Skeletal muscle satellite cell (primary cell): ENCODE data around the gene MAGEF1.

ENCODE experiments used
- H3K27me3 ChIP-seq: 2 replicates; pipeline ENCODE4 v1.7.0; 2013; ENCODE audit warnings: low read length; ENCODE audit not compliant: control insufficient read depth, insufficient read depth
- H3K36me3 ChIP-seq: 2 replicates; pipeline ENCODE4 v1.7.0; 2013; ENCODE audit warnings: mild to moderate bottlenecking, control low read depth, low read length; ENCODE audit not compliant: insufficient read depth
- H3K4me1 ChIP-seq: 2 replicates; pipeline ENCODE4 v1.7.0; 2013; ENCODE audit warnings: low read length; ENCODE audit not compliant: control insufficient read depth, insufficient read depth
- H3K4me2 ChIP-seq: 2 replicates; pipeline ENCODE4 v1.7.0; 2013; ENCODE audit warnings: mild to moderate bottlenecking, low read length
- H3K4me3 ChIP-seq: 2 replicates; pipeline ENCODE4 v1.7.0; 2013; ENCODE audit warnings: low read length
- H3K9ac ChIP-seq: 2 replicates; pipeline ENCODE4 v1.7.0; 2013; ENCODE audit warnings: mild to moderate bottlenecking, low read depth, low read length, moderate library complexity
- H3K9me3 ChIP-seq: replicated peaks from 2 replicates; pipeline ENCODE4 v1.7.0; 2013; ENCODE audit warnings: mild to moderate bottlenecking, control low read depth, low read length

The MAGEF1 gene

DNA sequence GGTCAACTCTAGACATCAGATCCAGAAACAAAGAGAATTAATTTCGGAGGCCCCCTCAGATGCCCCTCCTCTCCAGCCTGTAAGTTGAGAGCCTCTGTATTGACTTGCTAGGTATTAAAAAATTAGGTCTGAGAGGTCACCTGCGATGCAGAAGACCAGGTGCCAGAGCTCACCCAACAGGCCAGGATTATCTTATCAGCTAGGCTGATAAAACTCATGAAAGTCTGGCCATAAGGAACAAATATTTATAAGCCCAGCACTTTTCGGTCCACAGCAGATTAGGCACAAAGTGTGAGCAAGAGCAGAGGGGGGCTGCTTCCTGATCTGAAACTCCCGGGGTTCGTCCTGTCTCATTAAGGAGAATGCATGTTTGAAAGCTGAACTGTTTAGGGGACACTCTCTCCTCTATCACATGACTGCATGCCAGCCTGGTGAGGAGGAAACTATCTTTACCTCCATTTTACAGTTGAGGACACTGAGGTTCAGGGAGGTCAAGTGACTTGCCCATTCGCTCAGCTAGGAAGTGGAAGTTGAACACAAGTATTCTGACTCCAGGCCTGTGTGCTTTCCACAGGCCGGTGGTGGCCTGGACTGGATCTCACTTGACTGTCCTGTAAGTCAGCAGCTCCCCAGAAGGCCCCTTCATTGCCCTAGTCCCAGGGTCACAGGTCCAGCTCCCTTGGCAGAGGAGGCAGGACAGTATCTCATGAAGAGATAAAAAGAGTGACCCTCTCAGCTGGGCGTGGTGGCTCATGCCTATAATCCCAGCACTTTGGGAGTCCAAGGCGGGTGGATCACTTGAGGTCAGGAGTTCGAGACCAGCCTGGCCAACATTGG, 39.6 kb upstream of the MAGEF1 start:
- Histone ChIP-seq H3K4me3 (no peak overlapping the region), H3K9ac (no peak overlapping the region), H3K27me3 (peaks cover 37% of the 10 kb centered on the region), H3K4me1 (peaks cover 1% of the 10 kb centered on the region), H3K36me3 (no peaks in the 10 kb centered on the region), H3K9me3 (no peaks in the 10 kb centered on the region), H3K4me2 (no peak overlapping the region)

DNA sequence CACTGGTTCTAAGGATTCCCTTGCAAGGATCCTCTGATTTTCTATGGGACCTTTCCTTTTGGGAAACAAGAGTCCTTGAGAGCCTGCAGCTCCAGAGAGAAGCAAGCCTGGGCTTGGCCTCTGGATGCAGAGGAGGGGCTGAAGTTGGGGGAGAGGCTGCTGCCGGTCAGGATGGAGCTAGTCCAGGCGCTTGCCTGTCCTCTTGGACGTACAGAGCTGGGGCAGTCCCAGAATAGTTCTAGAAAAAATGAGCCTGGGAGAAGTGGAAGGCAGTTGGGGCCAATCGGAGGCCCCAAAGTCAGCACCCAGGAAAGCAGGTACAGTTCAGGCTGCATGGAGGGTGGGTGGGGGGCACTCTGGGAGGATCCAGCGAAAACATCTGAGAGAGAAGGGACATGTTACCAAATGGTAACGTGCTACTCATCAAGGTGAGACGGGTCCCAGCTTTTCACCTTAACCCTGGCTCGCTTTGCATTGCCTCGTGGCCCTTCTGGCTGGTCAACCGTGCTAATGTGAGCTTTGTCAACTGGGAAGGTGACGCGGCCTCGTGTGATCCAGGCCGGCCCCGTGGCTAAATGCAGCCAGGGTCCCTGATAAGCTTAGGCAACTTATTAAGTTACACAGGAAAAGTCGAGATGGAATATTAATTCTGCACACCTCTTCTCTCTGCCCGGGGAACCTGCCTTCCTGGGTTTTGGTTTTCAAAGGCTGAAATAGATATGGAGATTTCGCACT, 38.7 kb upstream of the MAGEF1 start:
- H3K9ac ChIP-seq, result no peak overlapping the region
- H3K4me2 ChIP-seq, result no peak overlapping the region
- peaks cover 37% of the 10 kb centered on the region for H3K27me3 ChIP-seq
- no peaks in the 10 kb centered on the region for H3K36me3 ChIP-seq
- H3K4me3 ChIP-seq, result no peak overlapping the region
- no peaks in the 10 kb centered on the region for H3K9me3 ChIP-seq
- no peaks in the 10 kb centered on the region for H3K4me1 ChIP-seq

DNA sequence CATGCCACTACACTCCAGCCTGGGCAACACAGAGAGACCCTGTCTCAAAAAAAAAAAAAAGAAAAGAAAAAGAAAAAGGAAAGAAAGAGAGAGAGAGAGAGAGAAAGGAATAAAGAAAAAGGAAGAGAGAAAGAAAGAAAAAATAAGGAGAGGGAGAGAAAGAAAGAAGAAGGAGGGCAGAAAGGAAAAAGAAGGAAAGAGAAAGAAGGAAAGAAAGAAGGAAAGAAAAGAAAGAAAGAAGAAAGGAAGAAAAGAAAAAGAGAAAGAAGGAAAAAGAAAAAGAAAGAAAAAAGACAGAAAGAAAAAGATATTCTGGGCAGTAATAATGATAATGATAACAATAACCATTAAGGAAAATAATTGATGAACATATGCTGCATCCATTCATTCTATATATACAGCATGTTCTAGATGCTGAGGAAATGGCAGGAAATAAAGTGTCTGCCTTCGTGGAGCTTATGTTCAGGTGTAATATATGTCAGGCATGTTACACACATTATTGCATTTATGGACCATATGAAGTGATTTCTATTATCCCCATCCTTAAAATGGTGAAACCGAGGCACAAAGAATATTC, 37.4 kb upstream of the MAGEF1 start:
- Histone ChIP-seq H3K27me3 (peaks cover 37% of the 10 kb centered on the region), H3K4me3 (no peak overlapping the region), H3K4me1 (no peaks in the 10 kb centered on the region), H3K36me3 (no peaks in the 10 kb centered on the region), H3K9ac (no peak overlapping the region), H3K4me2 (no peak overlapping the region), H3K9me3 (no peaks in the 10 kb centered on the region)

DNA sequence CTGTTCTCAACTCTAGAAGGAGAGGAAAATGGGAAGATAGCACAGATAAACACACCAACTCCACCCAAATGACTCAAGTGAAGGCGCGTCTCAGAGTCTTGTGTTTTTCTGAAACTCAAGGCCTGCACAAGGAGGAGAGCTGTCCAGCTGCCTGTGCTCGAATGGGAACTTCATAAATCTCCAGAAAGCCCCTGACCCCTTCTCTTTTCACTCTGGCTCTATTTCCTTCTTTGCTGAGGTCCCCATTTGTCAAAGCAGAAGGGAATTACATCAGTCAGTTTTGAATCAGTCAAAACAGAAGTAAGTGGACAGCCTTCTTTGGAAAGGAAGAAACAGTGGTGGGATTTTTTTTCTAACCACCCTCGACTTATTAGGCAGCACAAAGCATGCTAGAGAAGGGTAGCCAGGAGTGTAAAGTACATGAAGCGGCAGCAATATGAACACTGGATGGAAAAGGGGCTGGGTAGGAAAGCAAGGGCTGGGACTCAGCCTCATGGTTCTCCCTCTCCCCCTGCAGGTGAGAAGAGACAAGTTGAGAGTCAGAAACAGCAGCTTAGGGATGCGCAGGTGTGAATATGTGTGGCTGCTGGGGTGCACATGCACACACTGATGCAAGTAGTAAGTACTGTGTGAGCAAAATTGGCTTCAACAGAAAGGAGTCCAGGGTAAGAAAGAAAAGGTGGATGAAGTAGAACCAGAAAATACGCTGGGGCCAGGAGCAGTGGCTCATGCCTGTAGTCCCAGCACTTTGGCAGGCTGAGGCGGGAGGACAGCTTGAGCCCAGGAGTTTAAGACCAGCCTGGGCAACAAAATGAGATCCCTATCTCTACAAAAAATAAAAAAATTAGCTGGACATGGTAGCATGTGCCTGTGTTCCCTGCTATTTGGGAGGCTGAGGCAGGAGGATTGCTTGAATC, 36.6 kb upstream of the MAGEF1 start:
- peaks cover 37% of the 10 kb centered on the region for H3K27me3 ChIP-seq
- no peaks in the 10 kb centered on the region for H3K4me1 ChIP-seq
- H3K9ac ChIP-seq, result no peak overlapping the region
- no peak overlapping the region for H3K4me3 ChIP-seq
- H3K9me3 ChIP-seq, result no peaks in the 10 kb centered on the region
- H3K4me2 ChIP-seq, result no peak overlapping the region
- no peaks in the 10 kb centered on the region for H3K36me3 ChIP-seq

DNA sequence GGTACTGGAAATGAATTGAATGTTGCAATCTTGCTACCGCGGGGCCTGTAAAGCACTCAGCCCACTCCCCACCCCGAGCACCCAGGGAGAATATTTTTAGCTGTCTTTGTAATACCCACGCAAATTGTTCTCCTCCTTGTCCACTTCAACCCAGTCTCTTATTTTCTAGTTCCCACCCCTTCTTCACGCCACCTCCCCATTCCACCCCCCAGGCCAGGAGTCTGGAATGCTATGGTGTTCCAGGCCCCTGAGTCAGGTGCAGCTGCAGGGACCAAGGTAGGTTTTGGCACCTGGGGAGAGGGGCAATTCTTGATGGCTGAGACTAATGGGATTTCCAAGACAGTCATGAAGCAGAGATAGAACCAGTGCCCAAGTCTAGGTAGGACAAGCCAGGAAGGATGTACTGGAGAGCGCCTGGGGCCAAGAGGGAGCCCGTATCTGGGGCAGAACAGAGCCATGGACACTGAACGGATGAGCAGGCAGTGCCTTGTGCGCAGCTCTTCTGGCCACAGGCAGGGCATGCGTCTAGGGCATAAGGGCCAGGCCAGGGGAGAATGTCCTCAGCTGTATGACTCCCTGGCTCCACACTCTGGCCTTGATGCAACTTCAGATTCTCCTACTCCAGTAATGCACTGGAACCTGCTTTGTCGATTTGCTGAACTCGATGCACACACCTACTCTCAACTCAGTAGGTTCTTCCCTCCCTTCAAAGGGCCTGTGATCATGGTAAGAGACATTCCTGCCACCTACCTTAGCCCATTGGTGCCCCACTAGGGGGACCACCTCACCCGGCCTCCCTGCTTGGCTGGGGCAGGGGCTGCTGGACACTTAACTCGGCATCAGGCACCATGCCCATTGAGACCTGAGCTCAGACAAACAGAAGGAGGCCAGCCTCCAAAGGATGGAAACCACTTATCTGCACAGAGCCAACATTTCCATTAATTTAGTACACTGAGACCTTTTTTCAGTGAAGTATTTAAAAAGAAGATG, 34.6 kb upstream of the MAGEF1 start:
- no peaks in the 10 kb centered on the region for H3K4me1 ChIP-seq
- no peaks in the 10 kb centered on the region for H3K9me3 ChIP-seq
- H3K4me2 ChIP-seq, result no peak overlapping the region

DNA sequence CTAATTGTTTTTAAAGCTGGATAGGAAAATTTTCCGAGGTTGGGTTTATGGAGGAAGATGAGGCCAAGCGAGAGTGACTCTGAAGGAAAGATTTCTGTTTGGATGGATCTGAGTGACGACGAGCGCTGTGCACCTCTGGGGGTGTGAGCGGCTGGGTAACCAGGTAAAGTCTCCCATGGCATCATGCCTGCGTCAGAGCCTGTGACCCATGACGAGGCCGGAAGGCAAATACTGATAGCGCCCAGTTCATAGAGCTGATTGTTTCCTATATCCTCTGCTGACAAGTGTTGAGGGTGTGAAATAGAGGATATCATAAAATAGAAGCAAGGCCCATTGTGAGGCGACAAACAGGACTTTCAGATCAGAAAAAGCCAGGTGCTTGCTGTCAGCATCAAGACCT, 33.7 kb upstream of the MAGEF1 start:
- Histone ChIP-seq H3K9ac (no peak overlapping the region), H3K9me3 (no peaks in the 10 kb centered on the region), H3K4me3 (no peak overlapping the region)

More for the DNA sequence above, 34.6 kb upstream of the MAGEF1 start:
- Histone ChIP-seq H3K4me3 (no peak overlapping the region), H3K9ac (no peak overlapping the region), H3K36me3 (no peaks in the 10 kb centered on the region), H3K27me3 (peaks cover 28% of the 10 kb centered on the region)

DNA sequence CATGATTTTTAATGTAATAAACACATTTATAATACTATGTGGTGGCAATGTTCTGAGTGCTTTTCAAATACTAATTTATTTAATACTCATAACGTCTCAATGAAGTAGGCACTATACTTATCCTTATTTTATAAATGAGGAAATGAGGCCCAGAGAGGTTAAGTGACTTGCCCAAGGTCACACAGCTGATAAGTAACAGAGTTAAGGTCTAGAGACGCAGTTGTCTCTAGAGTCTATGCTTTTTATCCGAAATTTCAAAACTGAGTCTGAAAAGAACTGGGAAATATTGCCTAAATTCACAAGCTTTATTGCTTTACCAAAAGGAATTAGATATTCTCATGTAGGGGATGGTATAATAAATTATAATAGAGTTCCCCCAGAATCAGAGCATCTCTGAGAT, 31.4 kb upstream of the MAGEF1 start:
- Histone ChIP-seq H3K27me3 (peaks cover 1% of the 10 kb centered on the region), H3K36me3 (no peaks in the 10 kb centered on the region), H3K9ac (no peak overlapping the region), H3K4me3 (no peak overlapping the region), H3K4me2 (no peak overlapping the region), H3K4me1 (peaks cover 16% of the 10 kb centered on the region), H3K9me3 (no peaks in the 10 kb centered on the region)

More for the DNA sequence above, 33.7 kb upstream of the MAGEF1 start:
- Histone ChIP-seq H3K4me2 (no peak overlapping the region), H3K27me3 (peaks cover 21% of the 10 kb centered on the region), H3K36me3 (no peaks in the 10 kb centered on the region), H3K4me1 (peaks cover 5% of the 10 kb centered on the region)

DNA sequence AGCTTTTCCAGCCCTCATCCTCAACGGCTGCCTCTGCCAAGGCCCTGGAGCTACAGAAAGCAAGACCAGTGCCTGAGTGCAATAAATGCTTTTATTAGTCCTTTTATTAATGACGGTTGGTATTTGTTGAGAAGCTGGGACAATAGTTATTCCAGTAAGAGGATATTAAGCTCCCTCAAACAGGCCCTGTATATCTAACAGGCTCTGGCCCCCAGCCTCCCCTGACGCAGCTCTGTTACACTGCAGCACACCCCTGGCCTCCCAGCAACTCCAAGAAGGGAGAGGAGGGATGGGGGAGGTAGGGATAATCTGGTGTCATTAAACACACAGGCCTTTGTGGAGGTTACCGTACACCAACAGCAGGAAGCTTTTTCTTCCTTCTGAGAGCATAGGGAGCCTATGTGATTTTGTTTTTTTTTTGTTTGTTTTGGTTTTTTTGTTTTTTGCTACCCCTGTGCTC, 30.8 kb upstream of the MAGEF1 start:
- H3K9ac ChIP-seq, result no peak overlapping the region
- peaks cover 21% of the 10 kb centered on the region for H3K4me1 ChIP-seq

DNA sequence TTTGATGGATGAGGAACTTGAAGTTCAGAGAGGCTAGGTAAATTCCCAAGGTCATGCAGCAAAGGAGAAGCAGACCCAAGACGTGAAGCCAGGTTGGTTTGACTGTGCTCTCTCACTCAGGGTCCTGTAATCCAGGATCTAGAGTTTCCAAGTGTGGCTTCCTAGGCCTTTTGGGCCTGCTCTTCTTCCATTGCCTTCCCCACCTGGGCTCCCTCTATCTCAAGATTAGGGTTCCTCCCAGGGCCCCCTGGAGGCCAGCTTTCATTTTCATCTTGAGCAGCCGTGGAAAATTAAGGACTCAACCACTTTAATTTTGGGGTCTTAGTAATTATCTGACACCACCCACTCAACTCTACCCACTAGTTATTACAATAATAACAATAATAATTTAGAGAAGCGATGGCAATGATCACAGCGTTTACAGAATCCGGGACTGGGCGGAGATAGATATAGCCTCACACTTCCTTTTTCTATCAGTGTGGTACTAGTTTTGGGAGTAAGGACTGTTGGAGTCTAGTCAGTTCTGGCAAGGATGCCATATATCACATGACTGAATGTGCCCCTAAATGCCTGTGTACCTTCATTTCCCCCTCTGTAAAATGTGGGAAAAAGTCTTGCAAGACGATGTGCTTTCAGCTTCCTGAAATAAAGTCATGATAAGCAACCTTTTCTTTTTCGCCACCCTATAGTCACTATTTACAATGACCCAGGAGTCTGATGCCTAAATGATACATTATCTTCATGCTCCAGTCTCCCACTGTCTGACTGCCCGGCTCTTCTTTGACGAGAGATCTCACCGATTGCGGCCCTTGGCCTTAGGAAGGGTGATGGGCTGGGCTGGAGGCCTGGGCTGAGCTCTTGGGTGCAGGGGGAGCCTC, 30.2 kb upstream of the MAGEF1 start:
- Histone ChIP-seq H3K9ac (no peak overlapping the region), H3K4me3 (no peak overlapping the region), H3K4me2 (no peak overlapping the region), H3K4me1 (peaks cover 23% of the 10 kb centered on the region), H3K36me3 (no peaks in the 10 kb centered on the region), H3K9me3 (no peaks in the 10 kb centered on the region), H3K27me3 (no peaks in the 10 kb centered on the region)

More for the DNA sequence above, 30.8 kb upstream of the MAGEF1 start:
- Histone ChIP-seq H3K4me3 (no peak overlapping the region), H3K9me3 (no peaks in the 10 kb centered on the region), H3K27me3 (no peaks in the 10 kb centered on the region), H3K36me3 (no peaks in the 10 kb centered on the region), H3K4me2 (no peak overlapping the region)
